Measurements from ENCODE around the gene CDC42BPG.

CDC42BPG gene

GRCh38 chr11:64839887-64840782 lies 4.3 kb downstream of the CDC42BPG start:
- no peak for DNase-seq (ENCODE audit: low read depth, low spot score)
- ChIA-PET CTCF (interaction anchor here (1.0 to 37.3 kb wide), 5 partner anchors 8 to 180 kb away, joined by 3 to 1375 read pairs (median 5); partner anchors contain the start of gene EHD1), POLR2A (no interaction called here)

GRCh38 chr11:64839335-64839734 lies 5.1 kb downstream of the CDC42BPG start:
- no peak overlapping the region for H3K4me3 ChIP-seq (ENCODE audit: low read depth, low read length)
- DNase-seq (ENCODE audit: low read depth, low spot score), result no peak
- no peak for TF ChIP-seq CTCF (IDR thresholded peaks at IDR 0.05; ENCODE audit: insufficient read depth, low read length, missing control alignments)
- POLR2A ChIA-PET, result no interaction called here
- CTCF ChIA-PET, result interaction anchor here (1.7 to 37.3 kb wide), 3 partner anchors 9 to 46 kb away, joined by 5 to 1375 read pairs (median 10); partner anchors contain the start of gene EHD1

More at GRCh38 chr11:64839887-64840782, 4.3 kb downstream of the CDC42BPG start:
- no peak overlapping the region for H3K4me3 ChIP-seq (ENCODE audit: low read depth, low read length)
- TF ChIP-seq CTCF (IDR thresholded peaks at IDR 0.05; ENCODE audit: insufficient read depth, low read length, missing control alignments), result no peak

- CTCF ChIA-PET, result interaction anchor here (1.7 to 37.3 kb wide), 3 partner anchors 9 to 47 kb away, joined by 5 to 1375 read pairs (median 10); partner anchors contain the start of gene EHD1
- no peak for DNase-seq (ENCODE audit: low read depth, low spot score)
- no peak overlapping the region for H3K4me3 ChIP-seq (ENCODE audit: low read depth, low read length)
- POLR2A ChIA-PET, result no interaction called here
- no peak for TF ChIP-seq CTCF (IDR thresholded peaks at IDR 0.05; ENCODE audit: insufficient read depth, low read length, missing control alignments)
These were observed 5.7 kb downstream of the CDC42BPG start for GRCh38 chr11:64838600-64839334.

- no peak for TF ChIP-seq CTCF (IDR thresholded peaks at IDR 0.05; ENCODE audit: insufficient read depth, low read length, missing control alignments)
- ChIA-PET CTCF (interaction anchor here (1.7 to 37.3 kb wide), 3 partner anchors 9 to 48 kb away, joined by 5 to 1375 read pairs (median 10); partner anchors contain the start of gene EHD1), POLR2A (no interaction called here)
- no peak for DNase-seq (ENCODE audit: low read depth, low spot score)
- H3K4me3 ChIP-seq (ENCODE audit: low read depth, low read length), result no peak overlapping the region
These were observed 6.5 kb downstream of the CDC42BPG start for GRCh38 chr11:64837887-64838351.

- ChIA-PET CTCF (interaction anchor here (1.1 to 37.3 kb wide), 6 partner anchors 9 to 50 kb away, joined by 3 to 1375 read pairs (median 4); partner anchors contain the start of genes CDC42BPG and EHD1), POLR2A (no interaction called here)
- no peak for TF ChIP-seq CTCF (IDR thresholded peaks at IDR 0.05; ENCODE audit: insufficient read depth, low read length, missing control alignments)
- no peak overlapping the region for H3K4me3 ChIP-seq (ENCODE audit: low read depth, low read length)
- DNase-seq (ENCODE audit: low read depth, low spot score), result no peak
These were observed 7.9 kb downstream of the CDC42BPG start for GRCh38 chr11:64836448-64837072.
